Tibial nerve (tissue), 4 donors: ENCODE results near the gene MYOZ3.

Source experiments
- EP300 ChIP-seq, 2 donors: sonication (generic); formaldehyde crosslinking; IDR thresholded peaks; one replicate each; pipeline ENCODE4 v1.6.1; 2017; ENCODE audit warnings: antibody characterized with exemption in 2 of 2, mild to moderate bottlenecking in 1 of 2
- TF ChIP-seq, protein P1 (sequence below), 5 experiments: fragments of 200-600 bp in 3 of 5; fragments of 450-650 bp in 2 of 5; sonication (generic) in 3 of 5; IDR thresholded peaks; one replicate each; pipeline ENCODE4 v1.5.1; 2016 to 2019; ENCODE audit warnings: antibody characterized with exemption in 5 of 5, mild to moderate bottlenecking in 3 of 5, moderate library complexity in 2 of 5

DNA sequence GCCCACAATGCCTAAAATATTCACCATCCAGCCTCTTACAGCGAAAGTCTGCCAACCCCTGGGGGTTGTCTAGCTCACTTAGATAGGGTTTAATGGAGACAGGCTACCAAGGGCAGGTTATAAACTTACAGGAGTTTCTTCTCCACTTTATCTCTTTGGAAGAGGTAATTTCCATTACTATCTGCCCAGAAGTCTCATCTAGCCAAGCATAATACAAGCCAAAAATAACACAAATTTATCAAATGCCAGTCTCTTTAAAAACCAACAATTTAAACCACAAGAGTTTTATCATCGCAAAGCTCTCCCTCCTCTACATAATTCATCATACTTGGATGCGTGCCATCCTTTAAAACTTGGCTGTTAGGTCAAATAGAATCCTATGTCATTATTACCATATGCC is 33.6 kb downstream of the MYOZ3 start:
- TF ChIP-seq, protein P1, sequence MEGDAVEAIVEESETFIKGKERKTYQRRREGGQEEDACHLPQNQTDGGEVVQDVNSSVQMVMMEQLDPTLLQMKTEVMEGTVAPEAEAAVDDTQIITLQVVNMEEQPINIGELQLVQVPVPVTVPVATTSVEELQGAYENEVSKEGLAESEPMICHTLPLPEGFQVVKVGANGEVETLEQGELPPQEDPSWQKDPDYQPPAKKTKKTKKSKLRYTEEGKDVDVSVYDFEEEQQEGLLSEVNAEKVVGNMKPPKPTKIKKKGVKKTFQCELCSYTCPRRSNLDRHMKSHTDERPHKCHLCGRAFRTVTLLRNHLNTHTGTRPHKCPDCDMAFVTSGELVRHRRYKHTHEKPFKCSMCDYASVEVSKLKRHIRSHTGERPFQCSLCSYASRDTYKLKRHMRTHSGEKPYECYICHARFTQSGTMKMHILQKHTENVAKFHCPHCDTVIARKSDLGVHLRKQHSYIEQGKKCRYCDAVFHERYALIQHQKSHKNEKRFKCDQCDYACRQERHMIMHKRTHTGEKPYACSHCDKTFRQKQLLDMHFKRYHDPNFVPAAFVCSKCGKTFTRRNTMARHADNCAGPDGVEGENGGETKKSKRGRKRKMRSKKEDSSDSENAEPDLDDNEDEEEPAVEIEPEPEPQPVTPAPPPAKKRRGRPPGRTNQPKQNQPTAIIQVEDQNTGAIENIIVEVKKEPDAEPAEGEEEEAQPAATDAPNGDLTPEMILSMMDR (IDR thresholded peaks at IDR 0.05) = no peak
- TF ChIP-seq EP300 (IDR thresholded peaks at IDR 0.05) = no peak
